Stimulated activated naive CD8-positive, alpha-beta T cell treated with anti-CD3 and anti-CD28 coated beads, Interleukin-15, Interleukin-2, amounts not matched to agents 100 U/mL and 50 U/mL, for 24 hours (primary cell): ENCODE measurements around the gene SORCS1.

Experiments used
- ATAC-seq: fragments of 150-1000 bp; cut with Tn5 transposase; one replicate; pipeline ENCODE4 v1.10.0; 2021
- DNase-seq: peaks from one replicate; pipeline ENCODE4 v3.0.0; 2021

Gene SORCS1

GRCh38 chr10:106815427-106816043 is 349.0 kb downstream of the SORCS1 start:
- ATAC-seq (no peak), DNase-seq (no peak)

- no peak for DNase-seq
- no peak for ATAC-seq
Measured at GRCh38 chr10:106804992-106805582, 359.4 kb downstream of the SORCS1 start.

GRCh38 chr10:106802949-106803348 is 361.6 kb downstream of the SORCS1 start:
- no peak for ATAC-seq
- DNase-seq: no peak

GRCh38 chr10:106799776-106800175 is 364.7 kb downstream of the SORCS1 start:
- DNase-seq: no peak
- no peak for ATAC-seq

GRCh38 chr10:106795619-106796018 is 368.9 kb downstream of the SORCS1 start:
- no peak for ATAC-seq
- DNase-seq: no peak

GRCh38 chr10:106793617-106794016 is 370.9 kb downstream of the SORCS1 start:
- DNase-seq (no peak), ATAC-seq (no peak)

- DNase-seq (no peak), ATAC-seq (no peak)
Measured at GRCh38 chr10:106789623-106790022, 374.9 kb downstream of the SORCS1 start.

- no peak for ATAC-seq
Measured at GRCh38 chr10:106788982-106789381, 375.5 kb downstream of the SORCS1 start.

GRCh38 chr10:106785528-106785927 is 379.0 kb downstream of the SORCS1 start:
- no peak for ATAC-seq
- DNase-seq: no peak

More at GRCh38 chr10:106788982-106789381, 375.5 kb downstream of the SORCS1 start:
- no peak for DNase-seq

- no peak for ATAC-seq
- no peak for DNase-seq
Measured at GRCh38 chr10:106780632-106781031, 383.9 kb downstream of the SORCS1 start.

GRCh38 chr10:106777841-106778240 is 386.7 kb downstream of the SORCS1 start:
- DNase-seq: no peak
- ATAC-seq: no peak

- DNase-seq: no peak
- ATAC-seq: no peak
Measured at GRCh38 chr10:106775127-106775526, 389.4 kb downstream of the SORCS1 start.

GRCh38 chr10:106772957-106773356 is 391.5 kb downstream of the SORCS1 start:
- ATAC-seq (no peak), DNase-seq (no peak)

- ATAC-seq (no peak), DNase-seq (no peak)
Measured at GRCh38 chr10:106771154-106771553, 393.4 kb downstream of the SORCS1 start.

- no peak for DNase-seq
- no peak for ATAC-seq
Measured at GRCh38 chr10:106768204-106768603, 396.3 kb downstream of the SORCS1 start.

- no peak for DNase-seq
- no peak for ATAC-seq
Measured at GRCh38 chr10:106765928-106766327, 398.6 kb downstream of the SORCS1 start.

- DNase-seq: no peak
- no peak for ATAC-seq
Measured at GRCh38 chr10:106765241-106765754, 399.2 kb downstream of the SORCS1 start.

GRCh38 chr10:106764360-106764759 is 400.1 kb downstream of the SORCS1 start:
- DNase-seq (no peak), ATAC-seq (no peak)

- ATAC-seq (no peak), DNase-seq (no peak)
Measured at GRCh38 chr10:106761906-106762305, 402.6 kb downstream of the SORCS1 start.

GRCh38 chr10:106757521-106757920 is 407.0 kb downstream of the SORCS1 start:
- DNase-seq: no peak
- ATAC-seq: no peak

GRCh38 chr10:106751091-106751490 is 413.4 kb downstream of the SORCS1 start:
- DNase-seq (no peak), ATAC-seq (no peak)

GRCh38 chr10:106746868-106747267 is 417.6 kb downstream of the SORCS1 start:
- no peak for ATAC-seq
- DNase-seq: no peak

GRCh38 chr10:106741006-106741530 is 423.4 kb downstream of the SORCS1 start:
- no peak for ATAC-seq
- no peak for DNase-seq

GRCh38 chr10:106740071-106740470 is 424.4 kb downstream of the SORCS1 start:
- DNase-seq (no peak), ATAC-seq (no peak)
